Measurements from ENCODE around the gene CDH11. TPM values are rescaled to one million over a fixed set of nuclear protein-coding genes. Genes with fewer than 3 reads are reported as not detected.

Gene CDH11
- total and polyA plus RNA-seq, 2 of the 4 experiments (the other 2 are of a cell fraction), result 266 to 601 TPM

DNA sequence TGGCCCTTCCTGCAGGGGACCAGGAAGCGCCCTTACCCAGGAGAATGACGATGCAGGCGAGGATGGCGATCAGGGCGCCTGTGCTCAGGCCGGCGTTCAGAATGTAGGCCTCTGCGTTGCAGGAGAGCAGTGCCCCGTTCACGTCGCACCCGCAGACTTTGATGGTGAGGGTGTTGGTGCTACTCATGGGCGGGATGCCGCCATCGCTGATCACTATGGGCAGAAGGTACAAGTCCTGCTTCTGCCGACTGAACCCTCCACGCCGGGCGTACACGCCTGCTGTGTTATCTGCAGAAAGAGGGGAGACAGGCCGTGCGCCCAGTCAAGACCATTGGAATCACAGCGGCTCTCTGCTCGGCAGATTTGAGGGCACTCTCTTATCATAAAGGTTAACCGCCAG lies 171.1 kb downstream of the CDH11 start:
- Histone ChIP-seq H3K23ac (ENCODE audit: low read depth, low read length) (no peak overlapping the region), H2AFZ (replicated peaks; ENCODE audit: low read length, poor library complexity) (no peak overlapping the region), H3K79me1 (ENCODE audit: low read depth in 1 of 2, low read length in 2 of 2) (peaks cover 9 to 21% of the 10 kb centered on the region in 2 experiments), H2BK5ac (ENCODE audit: low read depth, low read length, poor library complexity, severe bottlenecking) (no peak overlapping the region), H3K9ac (ENCODE audit: low read depth, low read length) (no peak overlapping the region), H3K27me3 (ENCODE audit: control insufficient read depth, insufficient read depth, low read length) (no peaks in the 10 kb centered on the region), H4K8ac (ENCODE audit: low read depth in 2 of 2, low read length in 2 of 2) (no peak overlapping the region), H3K9me3 (ENCODE audit: control insufficient read depth, insufficient read depth, low read length) (no peaks in the 10 kb centered on the region), H3K14ac (replicated peaks; ENCODE audit: low read depth, low read length) (no peak overlapping the region), H3K36me3 (ENCODE audit: control insufficient read depth, insufficient read depth, low read length) (peaks cover 41% of the 10 kb centered on the region), H3K9me1 (ENCODE audit: insufficient read depth, low read length) (peaks cover 8% of the 10 kb centered on the region; the same call in 1 of the 2 replicates), H2AK5ac (ENCODE audit: low read depth, low read length) (peak overlapping the region; percentile 17; the same call in 1 of the 2 replicates), H2BK120ac (ENCODE audit: low read depth, low read length) (0 out of 2 replicates have a peak overlapping the region, but pooled peaks have one; percentile 12), H4K5ac (ENCODE audit: low read depth, low read length) (peak overlapping the region; percentile 54; the same call in 1 of the 2 replicates), H3K18ac (ENCODE audit: low read depth, low read length) (no peak overlapping the region; the same call in 1 of the 2 replicates), H3K4me1 (ENCODE audit: control insufficient read depth, insufficient read depth, low read length) (peaks cover 11% of the 10 kb centered on the region), H2AK9ac (replicated peaks; ENCODE audit: low read depth, low read length, poor library complexity) (no peak overlapping the region), H3K56ac (ENCODE audit: extremely low read depth, insufficient read depth, low read length) (no peak overlapping the region), H3K4ac (ENCODE audit: low read depth, low read length) (no peak overlapping the region), H3K4me2 (ENCODE audit: low read depth, low read length) (no peak overlapping the region), H2BK15ac (ENCODE audit: low read depth, low read length) (no peak overlapping the region), H4K20me1 (ENCODE audit: insufficient read depth, low read length) (peaks cover 5% of the 10 kb centered on the region; the same call in 1 of the 2 replicates), H4K91ac (ENCODE audit: insufficient read depth, low read depth, low read length) (no peak overlapping the region), H3K4me3 (ENCODE audit: insufficient read depth, low read depth, low read length) (no peak overlapping the region), H2BK20ac (ENCODE audit: low read depth, low read length) (0 out of 2 replicates have a peak overlapping the region, but pooled peaks have one; percentile 15), H3K27ac (ENCODE audit: insufficient read depth, low read length) (no peak overlapping the region)
- DNase-seq (no peak), ATAC-seq (ENCODE audit: low read depth) (no peak)
- in situ Hi-C loops (cut with MboI; ENCODE audit: low sequenced_read_pairs) (no loop called here), intact Hi-C loops (cut with micrococcal nuclease) (loop anchor here (10.0 kb wide), 1 partner anchor 856 kb away; no protein-coding TSS in a partner anchor), dilution Hi-C loops (cut with HindIII; ENCODE audit: low sequenced_read_pairs, unreplicated experiment) (no loop called here)
- 97% methylated on average over 12 of the region's 25 CpGs; no CpG with 5 or more reads in 1 of the 2 experiments for WGBS, 2 experiments (ENCODE audit: extremely low coverage in 2 of 2, insufficient read length in 1 of 2)
- ChIA-PET CTCF (no interaction called here), POLR2A (ENCODE audit: unreplicated experiment) (no interaction called here)
- BruUV-seq (replicated peaks), result no TSS peak
- TF ChIP-seq RCOR1 (IDR thresholded peaks at IDR 0.05; ENCODE audit: insufficient replicate concordance, low read length) (no peak), MAFK (IDR thresholded peaks at IDR 0.05; ENCODE audit: low read depth, low read length) (no peak), ELK1 (IDR thresholded peaks at IDR 0.05; ENCODE audit: borderline replicate concordance, low read depth, low read length) (no peak), MXI1 (IDR thresholded peaks at IDR 0.05; ENCODE audit: borderline replicate concordance, low read depth, low read length) (no peak)
